K562 (cell line): ENCODE measurements around the gene NRCAM. TPM values are rescaled to one million over a fixed set of nuclear protein-coding genes. Genes with fewer than 3 reads are reported as not detected.

Source experiments
- ASH1L ChIP-seq: fragments of 450-650 bp; IDR thresholded peaks from 2 replicates; pipeline ENCODE4 v1.6.1; 2018; ENCODE audit warnings: borderline replicate concordance, mild to moderate bottlenecking, low read depth; ENCODE audit not compliant: partially characterized antibody
- ERF ChIP-seq: fragments of 450-650 bp; formaldehyde crosslinking; IDR thresholded peaks from 2 replicates; pipeline ENCODE4 v1.4.0; 2020; ENCODE audit warnings: mild to moderate bottlenecking, mixed read lengths
- MCM5 ChIP-seq: fragments of 450-650 bp; IDR thresholded peaks from 2 replicates; pipeline ENCODE4 v1.6.1; 2016; ENCODE audit warnings: low read depth
- MXI1 ChIP-seq: IDR thresholded peaks from 2 replicates; pipeline ENCODE4 v1.6.1; 2011; ENCODE audit warnings: low read depth, mild to moderate bottlenecking, improper control_type of control experiment, low read length
- ZNF143 ChIP-seq: sonication (generic); formaldehyde crosslinking; IDR thresholded peaks from 2 replicates; pipeline ENCODE4 v1.9.0; 2022; ENCODE audit warnings: mild to moderate bottlenecking, missing genetic modification reagents
- ZSCAN29 ChIP-seq: fragments of 450-650 bp; IDR thresholded peaks from 2 replicates; pipeline ENCODE4 v1.6.1; 2017
- polyA plus RNA-seq, 8 experiments: library from polyadenylated mRNA; depleted of rRNA in 4 of 8; stranded (reverse) in 5 of 8; unstranded in 3 of 8; fragments of >200 nt; fragmentation: Nextera tagmentation in 2 of 8; fragmentation: Illumina TruSeq in 1 of 8; extraction: Ambion mirVana in 2 of 8; extraction: Trizol in 1 of 8; gene quantifications; 2 replicates each; pipeline versions ENCODE4 v1.2.1 to v1.2.3, GENCODE V29; 2011 to 2014; ENCODE audit warnings: inconsistent platforms in 1 of 8, missing spikeins in 1 of 8
- total RNA-seq, 7 experiments: library from RNA; depleted of rRNA in 6 of 7; stranded (reverse); fragments of >200 nt in 6 of 7; fragmentation: Illumina TruSeq in 2 of 7; extraction: Trizol in 2 of 7; gene quantifications; 2 replicates each; pipeline versions ENCODE4 v1.2.1 to v1.2.3, GENCODE V29; 2011 to 2021; ENCODE audit warnings: low replicate concordance in 1 of 7
- TF ChIP-seq, protein P1 (sequence below): fragments of 250-450 bp; sonication (Bioruptor Pico); IDR thresholded peaks from 2 replicates; pipeline ENCODE4 v1.8.0; 2022; ENCODE audit warnings: inconsistent platforms
- TF ChIP-seq, protein P2 (sequence below): sonication (generic); formaldehyde crosslinking; IDR thresholded peaks from 2 replicates; pipeline ENCODE4 v1.8.1; 2022; ENCODE audit warnings: missing genetic modification reagents
- TF ChIP-seq, protein P3 (sequence below), 2 experiments: IDR thresholded peaks; 2 replicates each; pipeline ENCODE4 v1.6.1; 2012; ENCODE audit warnings: improper control_type of control experiment in 2 of 2, low read depth in 2 of 2, low read length in 2 of 2, borderline replicate concordance in 1 of 2

NRCAM gene
- total and polyA plus RNA-seq, 9 of the 15 experiments (the other 6 are each of a cell fraction or from before 2014, with no cell fraction given) = 0.03 to 0.54 (median 0.12) TPM; not detected in 1

- TF ChIP-seq, protein P1, sequence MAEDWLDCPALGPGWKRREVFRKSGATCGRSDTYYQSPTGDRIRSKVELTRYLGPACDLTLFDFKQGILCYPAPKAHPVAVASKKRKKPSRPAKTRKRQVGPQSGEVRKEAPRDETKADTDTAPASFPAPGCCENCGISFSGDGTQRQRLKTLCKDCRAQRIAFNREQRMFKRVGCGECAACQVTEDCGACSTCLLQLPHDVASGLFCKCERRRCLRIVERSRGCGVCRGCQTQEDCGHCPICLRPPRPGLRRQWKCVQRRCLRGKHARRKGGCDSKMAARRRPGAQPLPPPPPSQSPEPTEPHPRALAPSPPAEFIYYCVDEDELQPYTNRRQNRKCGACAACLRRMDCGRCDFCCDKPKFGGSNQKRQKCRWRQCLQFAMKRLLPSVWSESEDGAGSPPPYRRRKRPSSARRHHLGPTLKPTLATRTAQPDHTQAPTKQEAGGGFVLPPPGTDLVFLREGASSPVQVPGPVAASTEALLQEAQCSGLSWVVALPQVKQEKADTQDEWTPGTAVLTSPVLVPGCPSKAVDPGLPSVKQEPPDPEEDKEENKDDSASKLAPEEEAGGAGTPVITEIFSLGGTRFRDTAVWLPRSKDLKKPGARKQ (CRISPR knock-in tag) = no peak
- TF ChIP-seq, protein P2, sequence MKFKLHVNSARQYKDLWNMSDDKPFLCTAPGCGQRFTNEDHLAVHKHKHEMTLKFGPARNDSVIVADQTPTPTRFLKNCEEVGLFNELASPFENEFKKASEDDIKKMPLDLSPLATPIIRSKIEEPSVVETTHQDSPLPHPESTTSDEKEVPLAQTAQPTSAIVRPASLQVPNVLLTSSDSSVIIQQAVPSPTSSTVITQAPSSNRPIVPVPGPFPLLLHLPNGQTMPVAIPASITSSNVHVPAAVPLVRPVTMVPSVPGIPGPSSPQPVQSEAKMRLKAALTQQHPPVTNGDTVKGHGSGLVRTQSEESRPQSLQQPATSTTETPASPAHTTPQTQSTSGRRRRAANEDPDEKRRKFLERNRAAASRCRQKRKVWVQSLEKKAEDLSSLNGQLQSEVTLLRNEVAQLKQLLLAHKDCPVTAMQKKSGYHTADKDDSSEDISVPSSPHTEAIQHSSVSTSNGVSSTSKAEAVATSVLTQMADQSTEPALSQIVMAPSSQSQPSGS (CRISPR knock-in tag) = no peak
- TF ChIP-seq MXI1 (no peak), ZNF143 (CRISPR knock-in tag) (no peak), MCM5 (no peak), ERF (CRISPR knock-in tag) (no peak), ASH1L (no peak), ZSCAN29 (no peak)
- TF ChIP-seq, protein P3, sequence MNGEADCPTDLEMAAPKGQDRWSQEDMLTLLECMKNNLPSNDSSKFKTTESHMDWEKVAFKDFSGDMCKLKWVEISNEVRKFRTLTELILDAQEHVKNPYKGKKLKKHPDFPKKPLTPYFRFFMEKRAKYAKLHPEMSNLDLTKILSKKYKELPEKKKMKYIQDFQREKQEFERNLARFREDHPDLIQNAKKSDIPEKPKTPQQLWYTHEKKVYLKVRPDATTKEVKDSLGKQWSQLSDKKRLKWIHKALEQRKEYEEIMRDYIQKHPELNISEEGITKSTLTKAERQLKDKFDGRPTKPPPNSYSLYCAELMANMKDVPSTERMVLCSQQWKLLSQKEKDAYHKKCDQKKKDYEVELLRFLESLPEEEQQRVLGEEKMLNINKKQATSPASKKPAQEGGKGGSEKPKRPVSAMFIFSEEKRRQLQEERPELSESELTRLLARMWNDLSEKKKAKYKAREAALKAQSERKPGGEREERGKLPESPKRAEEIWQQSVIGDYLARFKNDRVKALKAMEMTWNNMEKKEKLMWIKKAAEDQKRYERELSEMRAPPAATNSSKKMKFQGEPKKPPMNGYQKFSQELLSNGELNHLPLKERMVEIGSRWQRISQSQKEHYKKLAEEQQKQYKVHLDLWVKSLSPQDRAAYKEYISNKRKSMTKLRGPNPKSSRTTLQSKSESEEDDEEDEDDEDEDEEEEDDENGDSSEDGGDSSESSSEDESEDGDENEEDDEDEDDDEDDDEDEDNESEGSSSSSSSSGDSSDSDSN (IDR thresholded peaks at IDR 0.05; ENCODE audit: borderline replicate concordance in 1 of 2, low read depth in 2 of 2, low read length in 2 of 2) = no peak
These were observed 60.2 kb downstream of the NRCAM start (continued) for GRCh38 chr7:108396080-108396479.
